HG03108 (cell line): ENCODE data around the gene ATP1A2.

ENCODE experiments used
- ATAC-seq: cut with Tn5 transposase; IDR thresholded peaks from one replicate; pipeline ENCODE4 v1.9.1; 2021; ENCODE audit warnings: moderate library complexity; ENCODE audit not compliant: unreplicated experiment

ATP1A2 gene

GRCh38 chr1:160139840-160140239 lies 24.3 kb downstream of the ATP1A2 start:
- no peak for ATAC-seq

DNA sequence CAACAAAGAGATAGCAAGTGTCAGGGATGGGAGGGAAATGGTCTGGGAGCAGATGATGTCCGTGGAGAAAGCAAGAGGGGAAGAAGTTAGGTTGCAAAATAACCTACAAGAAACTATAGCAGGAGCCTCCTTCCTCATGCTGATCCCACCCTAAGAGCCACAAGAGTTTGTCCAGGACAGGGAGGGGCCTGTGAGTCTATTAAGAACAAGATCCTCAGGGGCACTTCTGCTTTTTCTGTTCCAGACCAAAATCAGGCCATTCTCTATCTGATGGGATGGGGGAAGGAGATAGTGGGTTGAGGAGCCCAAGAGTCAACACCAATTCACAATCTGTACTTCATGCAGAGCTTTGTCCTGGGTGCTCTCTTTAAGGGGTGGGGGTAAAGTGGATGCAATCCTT lies 28.1 kb downstream of the ATP1A2 start:
- no peak for ATAC-seq

DNA sequence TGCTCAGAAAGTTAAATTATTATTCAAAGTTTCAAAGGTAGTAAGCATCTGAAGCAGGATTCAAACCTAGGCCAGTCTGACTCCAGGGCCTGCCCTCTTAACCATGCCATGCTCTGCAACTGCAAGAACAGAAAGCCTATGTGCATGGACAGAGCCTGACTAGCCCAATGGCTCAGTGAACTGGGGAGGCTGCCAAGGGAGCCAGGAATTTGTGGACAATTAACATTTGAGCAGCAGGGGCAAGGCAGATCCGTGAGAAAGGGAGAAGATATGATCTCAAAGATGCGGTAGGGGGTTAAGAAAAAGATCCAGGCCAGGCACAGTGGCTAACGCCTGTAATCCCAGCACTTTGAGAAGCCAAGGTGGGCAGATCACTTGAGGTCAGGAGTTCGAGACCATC lies 29.4 kb downstream of the ATP1A2 start:
- ATAC-seq = no peak

DNA sequence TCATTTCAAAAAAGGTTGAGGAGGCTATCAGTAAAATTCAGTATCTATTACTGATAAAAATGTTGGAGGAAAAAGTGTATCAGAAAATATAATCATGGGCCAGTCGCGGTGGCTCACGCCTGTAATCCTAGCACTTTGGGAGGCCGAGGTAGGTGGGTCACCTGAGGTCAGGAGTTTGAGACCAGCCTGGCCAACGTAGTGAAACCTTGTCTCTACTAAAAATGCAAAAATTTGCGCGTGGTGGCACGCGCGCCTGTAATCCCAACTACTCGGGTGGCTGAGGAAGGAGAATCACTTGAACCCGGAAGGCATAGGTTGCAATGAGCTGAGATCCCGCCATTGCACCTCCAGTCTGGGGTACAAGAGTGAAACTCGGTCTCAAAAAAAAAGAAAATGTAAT lies 30.5 kb downstream of the ATP1A2 start:
- no peak for ATAC-seq

DNA sequence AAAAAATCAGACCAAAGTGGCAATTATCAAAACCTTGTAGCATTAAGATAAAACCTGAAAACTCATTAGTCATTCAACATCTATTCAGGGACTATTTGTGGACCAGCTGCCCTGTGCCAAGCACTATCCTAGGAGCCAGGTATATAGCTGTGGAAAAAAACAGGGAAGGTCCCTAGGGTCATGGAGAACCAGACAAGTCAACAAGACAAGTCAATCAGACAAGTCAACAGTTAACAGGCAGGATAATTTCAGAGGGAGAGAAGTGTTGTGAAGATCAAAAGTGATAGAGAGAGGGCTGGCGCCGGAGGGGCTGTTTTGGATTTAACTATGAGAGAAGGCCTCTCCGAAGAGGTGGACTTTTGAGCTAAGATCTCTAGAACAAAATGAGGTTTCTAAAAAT lies 32.6 kb downstream of the ATP1A2 start:
- ATAC-seq = no peak

GRCh38 chr1:160149233-160149632 lies 33.7 kb downstream of the ATP1A2 start:
- no peak for ATAC-seq

DNA sequence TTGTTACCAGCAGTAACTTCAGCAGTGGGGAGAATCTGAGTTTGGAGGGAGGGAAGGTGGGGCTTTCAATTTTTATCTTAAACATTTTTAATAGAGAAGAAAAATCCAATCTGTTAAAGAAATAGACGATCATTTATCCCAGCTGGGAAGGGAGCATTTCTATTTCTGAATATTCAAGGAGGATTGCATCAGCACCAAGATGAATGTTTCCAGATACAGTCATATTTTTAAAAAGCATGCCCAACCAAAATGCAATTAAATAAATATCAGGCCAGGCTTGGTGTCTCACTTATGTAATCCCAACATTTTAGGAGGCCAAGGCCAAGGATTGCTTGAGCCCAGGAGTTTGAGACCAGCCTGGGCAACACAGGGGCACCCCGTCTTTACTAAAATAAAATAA lies 34.2 kb downstream of the ATP1A2 start:
- ATAC-seq = no peak

DNA sequence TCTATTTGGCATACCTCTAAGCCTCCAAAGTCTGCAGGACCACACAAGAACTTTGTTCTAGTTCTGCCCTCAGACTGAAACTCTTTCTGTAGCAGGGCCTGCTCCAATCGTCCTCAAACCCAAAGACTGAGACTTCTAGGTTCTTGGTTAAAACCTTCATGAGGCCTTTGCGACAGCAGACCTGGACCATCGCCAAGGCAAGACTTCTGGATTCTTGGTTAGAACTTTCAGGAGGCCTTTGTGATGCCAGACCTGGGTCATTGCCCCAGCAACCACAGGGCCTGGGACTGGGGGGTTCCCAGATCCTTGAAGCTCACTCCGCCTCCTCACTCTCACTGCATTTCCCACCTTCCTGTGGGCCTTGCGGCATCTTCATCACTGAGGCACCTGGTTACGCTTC lies 35.7 kb downstream of the ATP1A2 start, which contains the start of gene ATP1A4:
TSS of gene ATP1A4 (plus strand) at position 301 of the 400 bp plus-strand sequence. CDS start 438 bp downstream, outside the sequence.
- ATAC-seq = no peak

DNA sequence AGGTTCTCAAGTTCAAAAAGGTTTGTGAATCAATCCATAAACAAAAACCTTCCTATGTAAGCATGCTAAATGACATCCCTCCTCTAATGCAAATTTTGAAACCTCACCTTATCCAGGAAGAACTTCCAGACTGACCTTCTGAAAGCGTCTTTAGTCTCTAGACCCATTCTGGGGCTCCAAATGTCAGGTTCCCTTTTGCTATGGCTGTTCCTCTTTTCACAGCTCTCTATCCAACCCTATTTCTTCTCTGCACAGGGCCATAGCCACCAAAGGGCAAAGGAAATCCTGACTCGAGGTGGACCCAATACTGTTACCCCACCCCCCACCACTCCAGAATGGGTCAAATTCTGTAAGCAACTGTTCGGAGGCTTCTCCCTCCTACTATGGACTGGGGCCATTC lies 39.2 kb downstream of the ATP1A2 start:
- no peak for ATAC-seq

DNA sequence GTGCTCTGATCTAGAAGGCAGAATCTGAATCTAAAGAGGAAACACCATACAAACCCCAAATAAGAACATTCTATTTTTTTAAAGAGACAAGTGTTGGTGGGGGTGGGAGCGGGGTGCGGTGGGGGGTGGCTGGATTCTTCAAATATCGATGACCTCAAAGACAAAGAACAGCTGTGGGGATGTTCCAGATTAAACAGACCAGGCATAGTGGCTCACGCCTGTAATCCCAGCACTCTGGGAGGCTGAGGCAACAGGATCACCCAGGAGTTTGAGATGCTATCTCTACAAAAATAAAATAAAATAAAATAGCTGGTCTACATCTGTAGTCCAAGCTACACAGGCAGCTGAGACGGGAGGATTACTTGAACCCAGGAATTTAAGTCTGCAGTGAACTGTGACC lies 40.8 kb downstream of the ATP1A2 start:
- no peak for ATAC-seq

- ATAC-seq = no peak
Observed at GRCh38 chr1:160157174-160157573, 41.6 kb downstream of the ATP1A2 start.

DNA sequence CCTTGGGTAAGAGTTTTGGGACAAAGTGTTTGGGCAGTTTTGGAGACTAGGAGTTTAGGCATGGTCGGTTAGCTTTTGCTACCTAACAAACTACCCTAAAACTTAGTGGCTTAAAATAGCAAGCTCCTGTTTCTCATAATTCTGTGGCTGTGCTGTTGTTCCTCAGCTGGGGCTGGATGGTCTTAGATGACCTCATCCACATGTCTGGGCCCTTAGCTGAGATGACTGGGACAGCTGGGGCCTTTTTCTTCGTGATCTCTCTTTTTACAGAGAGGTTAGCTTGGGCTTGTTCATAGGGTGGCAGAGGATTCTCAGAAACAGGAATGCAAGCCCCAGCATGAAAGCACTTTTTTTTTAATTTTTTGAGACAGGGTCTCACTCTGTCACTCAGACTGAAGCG lies 42.5 kb downstream of the ATP1A2 start:
- ATAC-seq = no peak

DNA sequence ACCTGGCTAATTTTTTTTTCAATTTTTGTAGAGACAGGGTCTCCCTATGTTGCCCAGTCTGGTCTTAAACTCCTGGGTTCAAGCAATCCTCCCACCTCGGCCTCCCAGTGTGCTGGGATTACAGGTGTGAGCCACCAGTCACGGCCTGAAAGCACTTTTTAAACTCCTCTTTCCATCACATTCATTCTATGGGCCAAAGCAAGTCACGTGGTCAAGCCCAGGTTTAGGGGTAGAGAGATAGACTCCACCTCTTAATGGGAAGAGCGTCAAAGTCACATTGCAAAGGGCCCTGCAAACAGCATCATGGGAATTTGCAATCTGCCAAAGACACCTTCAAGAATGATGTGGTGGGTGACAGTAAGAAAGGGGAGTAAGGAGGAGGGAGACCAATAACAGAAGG lies 43.0 kb downstream of the ATP1A2 start:
- ATAC-seq = no peak

GRCh38 chr1:160159846-160160245 lies 44.3 kb downstream of the ATP1A2 start:
- ATAC-seq = no peak

- ATAC-seq = no peak
Observed at GRCh38 chr1:160161965-160162705, 46.6 kb downstream of the ATP1A2 start.

DNA sequence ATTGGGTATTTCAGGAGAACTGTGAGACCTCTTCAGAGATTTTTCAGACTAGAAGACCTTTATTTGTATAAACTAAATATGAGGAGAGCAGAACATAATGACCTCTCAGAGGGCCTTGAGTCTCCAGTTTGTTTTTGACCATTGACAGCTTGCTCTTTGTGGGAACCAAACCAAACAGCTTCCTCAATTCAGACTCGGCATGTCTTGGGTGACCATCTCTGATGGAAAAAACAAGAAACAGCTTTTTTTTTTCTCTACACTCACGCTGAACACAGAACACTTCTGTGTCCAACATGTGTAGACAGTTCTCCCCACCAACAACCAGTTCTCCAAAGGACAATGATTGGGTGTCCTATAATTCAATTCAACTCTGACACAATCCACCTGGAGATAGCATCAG lies 47.4 kb downstream of the ATP1A2 start:
- ATAC-seq = no peak

- no peak for ATAC-seq
Observed at GRCh38 chr1:160163615-160164014, 48.1 kb downstream of the ATP1A2 start.

DNA sequence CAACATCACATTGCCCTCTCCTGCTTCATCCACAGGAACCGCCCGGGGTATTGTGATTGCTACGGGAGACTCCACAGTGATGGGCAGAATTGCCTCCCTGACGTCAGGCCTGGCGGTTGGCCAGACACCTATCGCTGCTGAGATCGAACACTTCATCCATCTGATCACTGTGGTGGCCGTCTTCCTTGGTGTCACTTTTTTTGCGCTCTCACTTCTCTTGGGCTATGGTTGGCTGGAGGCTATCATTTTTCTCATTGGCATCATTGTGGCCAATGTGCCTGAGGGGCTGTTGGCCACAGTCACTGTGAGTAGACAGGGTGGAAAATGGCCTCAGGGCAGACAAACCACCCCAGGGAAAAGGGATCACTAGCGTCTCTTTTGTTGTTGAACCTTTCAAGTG lies 48.6 kb downstream of the ATP1A2 start:
- no peak for ATAC-seq

GRCh38 chr1:160166166-160166868 lies 50.8 kb downstream of the ATP1A2 start:
- ATAC-seq = no peak

DNA sequence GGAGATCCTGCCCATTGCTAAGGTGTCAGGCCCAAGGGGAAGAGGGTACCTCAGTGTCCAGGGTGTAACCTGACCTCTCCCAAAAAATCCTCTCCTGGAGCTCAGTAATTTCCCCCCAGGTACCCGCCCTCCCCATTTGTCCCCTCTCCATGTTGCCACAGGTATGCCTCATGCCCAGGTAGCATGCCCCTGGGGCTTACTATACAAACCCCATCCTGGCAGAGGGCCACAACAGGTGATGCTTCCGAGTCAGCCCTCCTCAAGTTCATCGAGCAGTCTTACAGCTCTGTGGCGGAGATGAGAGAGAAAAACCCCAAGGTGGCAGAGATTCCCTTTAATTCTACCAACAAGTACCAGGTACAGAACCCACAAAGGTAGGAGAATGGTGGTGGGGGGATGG lies 51.5 kb downstream of the ATP1A2 start:
- ATAC-seq = no peak

GRCh38 chr1:160167580-160167979 lies 52.0 kb downstream of the ATP1A2 start:
- no peak for ATAC-seq

GRCh38 chr1:160168016-160168415 lies 52.5 kb downstream of the ATP1A2 start:
- no peak for ATAC-seq
